ENCODE results near the gene TENM3.
"Not testable (repeated sequence)": the region's sequence is repeated elsewhere in the genome, so short reads cannot be mapped to it uniquely, and the experiment has no call there.

Gene TENM3

GRCh38 chr4:182227611-182228010 lies 15.6 kb upstream of the TENM3 start:
- no peak for DNase-seq (ENCODE audit: low read depth in 2 of 2)

GRCh38 chr4:182228991-182229577 lies 14.1 kb upstream of the TENM3 start:
- no peak for DNase-seq (ENCODE audit: low read depth in 2 of 2)

GRCh38 chr4:182230256-182230655 lies 12.9 kb upstream of the TENM3 start:
- DNase-seq (ENCODE audit: low read depth in 2 of 2), result no peak

- no peak for DNase-seq (ENCODE audit: low read depth in 2 of 2)
Observed at GRCh38 chr4:182231080-182231479, 12.1 kb upstream of the TENM3 start.

GRCh38 chr4:182231496-182231895 lies 11.7 kb upstream of the TENM3 start:
- no peak for DNase-seq (ENCODE audit: low read depth in 2 of 2)

GRCh38 chr4:182233310-182234090 lies 9.7 kb upstream of the TENM3 start:
- DNase-seq (ENCODE audit: low read depth in 2 of 2), result no peak

GRCh38 chr4:182235021-182235795 lies 8.0 kb upstream of the TENM3 start:
- DNase-seq (ENCODE audit: low read depth in 2 of 2), result no peak

GRCh38 chr4:182236186-182236585 lies 7.0 kb upstream of the TENM3 start:
- no peak for DNase-seq (ENCODE audit: low read depth in 2 of 2)

- DNase-seq (ENCODE audit: low read depth in 2 of 2), result not testable (repeated sequence)
Observed at GRCh38 chr4:182237010-182237409, 6.2 kb upstream of the TENM3 start.

- no peak for DNase-seq (ENCODE audit: low read depth in 2 of 2)
Observed at GRCh38 chr4:182238355-182238931, 4.8 kb upstream of the TENM3 start.

GRCh38 chr4:182240161-182241130 lies 2.8 kb upstream of the TENM3 start:
- no peak for DNase-seq (ENCODE audit: low read depth in 2 of 2)

- DNase-seq (ENCODE audit: low read depth in 2 of 2), result not testable (repeated sequence)
Observed at GRCh38 chr4:182242260-182242659, 942 bp upstream of the TENM3 start.

GRCh38 chr4:182242787-182243186 lies 415 bp upstream of the TENM3 start:
- no peak for DNase-seq (ENCODE audit: low read depth in 2 of 2)

GRCh38 chr4:182245041-182245440 lies 1.8 kb downstream of the TENM3 start:
- no peak for DNase-seq (ENCODE audit: low read depth in 2 of 2)

GRCh38 chr4:182245541-182246215 lies 2.5 kb downstream of the TENM3 start:
- DNase-seq (ENCODE audit: low read depth in 2 of 2), result no peak

- no peak for DNase-seq (ENCODE audit: low read depth in 2 of 2)
Observed at GRCh38 chr4:182246401-182247205, 3.4 kb downstream of the TENM3 start.

- no peak for DNase-seq (ENCODE audit: low read depth in 2 of 2)
Observed at GRCh38 chr4:182248295-182248694, 5.1 kb downstream of the TENM3 start.

GRCh38 chr4:182250446-182250845 lies 7.2 kb downstream of the TENM3 start:
- no peak for DNase-seq (ENCODE audit: low read depth in 2 of 2)

GRCh38 chr4:182251116-182251515 lies 7.9 kb downstream of the TENM3 start:
- DNase-seq (ENCODE audit: low read depth in 2 of 2), result no peak

- no peak for DNase-seq (ENCODE audit: low read depth in 2 of 2)
Observed at GRCh38 chr4:182252220-182252619, 9.0 kb downstream of the TENM3 start.
